ENCODE data around the gene NPC1.
"Not testable (repeated sequence)": the region's sequence is repeated elsewhere in the genome, so short reads cannot be mapped to it uniquely, and the experiment has no call there.

NPC1 gene

DNA sequence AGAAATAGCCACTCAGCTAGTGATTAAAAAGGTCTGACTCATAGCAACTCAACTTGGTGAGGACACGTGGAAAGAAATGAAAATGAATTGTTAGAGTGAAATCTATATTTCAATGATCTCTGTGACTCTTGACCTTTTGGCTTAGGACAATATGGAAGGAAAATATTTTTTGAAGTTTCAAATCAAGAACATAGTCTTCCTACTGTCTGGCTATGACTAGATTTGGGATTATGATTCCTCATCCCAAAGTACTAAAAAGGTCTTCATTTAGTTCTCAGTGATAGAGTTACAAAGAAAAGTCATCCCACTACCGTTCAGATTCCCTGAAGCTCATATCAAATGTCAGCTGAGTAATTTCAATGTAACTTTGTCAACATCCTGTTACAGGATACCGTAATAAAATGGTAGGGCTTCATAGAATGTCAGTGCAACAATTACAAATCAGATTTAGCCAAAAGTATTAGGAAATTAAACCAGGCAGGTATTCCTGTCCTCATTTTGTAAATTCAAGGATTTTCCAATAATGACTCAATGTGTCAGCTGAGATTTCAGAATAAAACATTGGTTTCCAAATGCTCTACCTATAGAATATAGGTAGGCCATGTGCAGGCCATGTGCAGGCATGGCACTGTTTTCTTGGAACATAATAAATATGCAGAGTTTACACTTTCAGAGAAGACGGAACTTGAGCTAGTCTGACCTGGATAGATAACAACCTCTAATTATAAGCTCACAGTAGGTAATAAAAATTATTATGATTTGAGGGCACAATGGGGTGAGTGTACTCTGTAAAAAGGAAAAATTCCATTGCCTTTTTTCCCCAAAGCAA lies 40.4 kb upstream of the NPC1 start:
- Histone ChIP-seq H3K36me3 (ENCODE audit: control insufficient read depth, insufficient read depth, low read length) (no peaks in the 10 kb centered on the region), H3K4me3 (ENCODE audit: low read depth, low read length) (no peak overlapping the region), H3K9me3 (ENCODE audit: control insufficient read depth, insufficient read depth, low read length) (no peaks in the 10 kb centered on the region), H3K9ac (ENCODE audit: low read depth, low read length) (no peak overlapping the region), H3K27me3 (ENCODE audit: control insufficient read depth, insufficient read depth, low read length) (peaks cover 5% of the 10 kb centered on the region), H3K27ac (ENCODE audit: low read depth, low read length) (no peak overlapping the region), H3K4me1 (ENCODE audit: control insufficient read depth, insufficient read depth, low read length) (no peaks in the 10 kb centered on the region)

DNA sequence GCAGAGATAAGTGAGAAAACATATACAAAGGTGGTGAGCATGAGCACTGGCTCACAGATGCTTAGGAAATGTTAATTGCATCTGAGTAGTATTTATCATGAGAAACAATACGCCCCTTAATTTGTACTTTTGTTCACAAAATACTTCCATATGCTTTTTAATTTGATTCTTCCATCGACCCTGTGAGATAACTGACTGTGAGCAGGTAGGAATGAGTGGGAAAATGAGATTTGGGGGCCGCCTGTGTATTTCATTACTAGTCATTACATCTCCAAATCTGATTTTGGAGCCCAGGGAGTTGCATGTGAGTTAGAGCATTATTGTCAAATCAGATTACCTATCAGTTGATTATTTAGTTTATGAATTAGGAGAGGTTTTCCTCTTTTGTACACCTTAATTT lies 36.7 kb upstream of the NPC1 start:
- Histone ChIP-seq H3K9me3 (ENCODE audit: control insufficient read depth, insufficient read depth, low read length) (no peaks in the 10 kb centered on the region), H3K9ac (ENCODE audit: low read depth, low read length) (no peak overlapping the region), H3K36me3 (ENCODE audit: control insufficient read depth, insufficient read depth, low read length) (no peaks in the 10 kb centered on the region), H3K4me3 (ENCODE audit: low read depth, low read length) (no peak overlapping the region), H3K4me1 (ENCODE audit: control insufficient read depth, insufficient read depth, low read length) (peaks cover 3% of the 10 kb centered on the region; the same call in 1 of the 2 replicates), H3K27ac (ENCODE audit: low read depth, low read length) (no peak overlapping the region), H3K27me3 (ENCODE audit: control insufficient read depth, insufficient read depth, low read length) (peaks cover 33% of the 10 kb centered on the region)

DNA sequence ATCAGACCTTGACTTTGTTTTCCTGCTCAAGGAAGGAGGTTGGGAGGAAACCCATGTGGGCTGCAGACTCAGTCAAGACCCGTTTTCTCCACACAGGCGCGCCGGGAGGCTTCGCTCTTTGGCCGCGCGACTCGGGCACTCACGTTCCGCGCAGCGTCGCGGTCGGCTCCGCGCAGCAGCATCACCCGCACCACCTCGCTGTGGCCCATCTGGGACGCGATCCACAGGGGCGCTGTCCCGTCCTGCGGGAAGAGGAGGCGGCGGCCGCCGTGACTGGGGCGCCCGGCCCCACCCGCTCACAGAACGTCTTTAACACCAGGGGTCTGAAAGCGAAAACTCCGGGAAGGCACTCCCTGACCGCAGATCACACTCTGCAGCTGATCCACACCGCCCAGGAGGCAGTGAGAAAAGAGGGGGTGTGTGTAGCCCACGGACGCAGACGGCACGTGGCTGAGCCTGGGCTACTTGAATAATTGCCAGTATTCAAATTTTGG lies 33.1 kb upstream of the NPC1 start:
- peaks cover 11% of the 10 kb centered on the region for H3K4me1 ChIP-seq (ENCODE audit: control insufficient read depth, insufficient read depth, low read length)
- peak overlapping the region; percentile 57 for H3K9ac ChIP-seq (ENCODE audit: low read depth, low read length)
- H3K27me3 ChIP-seq (ENCODE audit: control insufficient read depth, insufficient read depth, low read length): peaks cover 33% of the 10 kb centered on the region
- no peaks in the 10 kb centered on the region for H3K36me3 ChIP-seq (ENCODE audit: control insufficient read depth, insufficient read depth, low read length)
- peak overlapping the region; percentile 70 for H3K4me3 ChIP-seq (ENCODE audit: low read depth, low read length)
- no peaks in the 10 kb centered on the region for H3K9me3 ChIP-seq (ENCODE audit: control insufficient read depth, insufficient read depth, low read length)
- H3K27ac ChIP-seq (ENCODE audit: low read depth, low read length): peak overlapping the region; percentile 73

DNA sequence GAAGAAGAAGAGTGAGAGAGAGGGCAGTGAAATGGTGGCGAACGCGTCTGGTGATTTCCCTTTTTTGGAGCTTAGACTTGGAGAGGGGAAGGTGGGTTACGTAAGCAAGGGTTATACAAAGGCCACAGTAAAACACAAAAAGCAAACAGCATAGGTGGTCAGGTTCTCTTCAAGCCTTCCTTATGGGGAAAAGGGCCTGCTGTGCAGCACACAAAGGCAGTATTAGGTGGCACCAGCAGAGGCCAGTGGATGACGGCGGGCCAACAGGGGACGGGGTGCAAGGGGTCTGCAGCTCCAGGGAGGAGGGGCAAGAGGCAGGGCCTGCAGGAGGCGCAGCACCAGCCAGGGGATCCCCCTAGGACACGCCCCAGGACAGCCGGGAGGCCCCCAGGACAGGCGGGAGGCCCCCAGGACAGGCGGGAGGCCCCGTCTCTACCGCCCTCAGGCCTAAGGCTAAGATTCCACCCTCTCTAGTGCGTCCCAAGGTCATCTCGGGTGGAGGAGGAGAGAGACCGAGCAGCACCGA lies 32.6 kb upstream of the NPC1 start:
- Histone ChIP-seq H3K9ac (ENCODE audit: low read depth, low read length) (peak overlapping the region; percentile 57), H3K4me1 (ENCODE audit: control insufficient read depth, insufficient read depth, low read length) (peaks cover 11% of the 10 kb centered on the region), H3K27me3 (ENCODE audit: control insufficient read depth, insufficient read depth, low read length) (peaks cover 33% of the 10 kb centered on the region), H3K4me3 (ENCODE audit: low read depth, low read length) (peak overlapping the region; percentile 70), H3K27ac (ENCODE audit: low read depth, low read length) (peak overlapping the region; percentile 73), H3K36me3 (ENCODE audit: control insufficient read depth, insufficient read depth, low read length) (no peaks in the 10 kb centered on the region), H3K9me3 (ENCODE audit: control insufficient read depth, insufficient read depth, low read length) (no peaks in the 10 kb centered on the region)

DNA sequence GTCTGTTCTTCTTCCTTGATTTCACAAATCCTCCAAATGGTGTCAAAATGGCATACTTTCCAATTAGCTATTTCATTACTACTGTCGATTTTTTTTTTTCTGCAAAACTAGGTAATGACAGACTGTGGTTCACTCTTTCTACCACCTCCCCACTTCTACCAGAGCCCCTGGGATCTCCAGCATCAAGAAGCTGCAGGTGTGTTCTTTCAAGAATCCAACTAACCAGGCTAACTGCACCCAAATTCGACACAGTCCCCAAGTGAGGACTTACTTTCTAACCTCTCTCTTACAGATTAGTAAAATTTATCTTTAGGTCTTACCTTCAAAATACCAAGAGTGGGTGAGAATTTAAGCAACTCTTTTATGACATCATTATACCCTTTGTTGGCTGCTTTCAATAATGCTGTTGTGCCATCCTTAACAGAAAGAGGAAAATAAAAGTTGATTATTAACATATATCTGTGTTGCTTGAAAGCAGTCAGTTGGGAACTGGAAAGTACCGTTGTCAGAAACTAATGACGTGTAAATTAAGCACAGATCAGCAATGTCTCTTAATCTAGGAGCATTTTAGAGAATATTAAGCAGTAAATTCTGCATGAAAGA lies 31.2 kb upstream of the NPC1 start:
- Histone ChIP-seq H3K36me3 (ENCODE audit: control insufficient read depth, insufficient read depth, low read length) (no peaks in the 10 kb centered on the region), H3K9me3 (ENCODE audit: control insufficient read depth, insufficient read depth, low read length) (no peaks in the 10 kb centered on the region), H3K27ac (ENCODE audit: low read depth, low read length) (no peak overlapping the region), H3K27me3 (ENCODE audit: control insufficient read depth, insufficient read depth, low read length) (peaks cover 33% of the 10 kb centered on the region), H3K4me3 (ENCODE audit: low read depth, low read length) (no peak overlapping the region), H3K4me1 (ENCODE audit: control insufficient read depth, insufficient read depth, low read length) (peaks cover 11% of the 10 kb centered on the region), H3K9ac (ENCODE audit: low read depth, low read length) (no peak overlapping the region)

DNA sequence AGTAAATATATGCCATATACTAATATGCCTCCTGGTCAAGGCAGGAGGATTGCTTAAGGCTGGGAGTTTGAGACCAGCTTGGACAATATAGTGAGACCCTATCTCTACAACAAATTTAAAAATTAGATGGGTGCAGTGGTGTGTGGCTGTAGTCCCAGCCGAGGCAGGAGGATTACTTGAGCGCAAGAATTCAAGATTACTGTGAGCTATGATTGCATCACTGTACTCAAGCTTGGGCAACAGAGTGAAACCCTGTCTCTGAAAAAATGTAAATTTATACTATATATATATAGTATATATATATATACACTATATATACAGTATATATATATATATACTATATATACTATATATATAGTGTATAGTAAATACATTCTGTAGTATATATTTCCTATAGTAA lies 30.0 kb upstream of the NPC1 start:
- no peak overlapping the region for H3K27ac ChIP-seq (ENCODE audit: low read depth, low read length)
- H3K9me3 ChIP-seq (ENCODE audit: control insufficient read depth, insufficient read depth, low read length): no peaks in the 10 kb centered on the region
- peaks cover 11% of the 10 kb centered on the region for H3K4me1 ChIP-seq (ENCODE audit: control insufficient read depth, insufficient read depth, low read length)
- no peak overlapping the region for H3K9ac ChIP-seq (ENCODE audit: low read depth, low read length)
- H3K27me3 ChIP-seq (ENCODE audit: control insufficient read depth, insufficient read depth, low read length): peaks cover 24% of the 10 kb centered on the region
- H3K36me3 ChIP-seq (ENCODE audit: control insufficient read depth, insufficient read depth, low read length): no peaks in the 10 kb centered on the region
- H3K4me3 ChIP-seq (ENCODE audit: low read depth, low read length): no peak overlapping the region

DNA sequence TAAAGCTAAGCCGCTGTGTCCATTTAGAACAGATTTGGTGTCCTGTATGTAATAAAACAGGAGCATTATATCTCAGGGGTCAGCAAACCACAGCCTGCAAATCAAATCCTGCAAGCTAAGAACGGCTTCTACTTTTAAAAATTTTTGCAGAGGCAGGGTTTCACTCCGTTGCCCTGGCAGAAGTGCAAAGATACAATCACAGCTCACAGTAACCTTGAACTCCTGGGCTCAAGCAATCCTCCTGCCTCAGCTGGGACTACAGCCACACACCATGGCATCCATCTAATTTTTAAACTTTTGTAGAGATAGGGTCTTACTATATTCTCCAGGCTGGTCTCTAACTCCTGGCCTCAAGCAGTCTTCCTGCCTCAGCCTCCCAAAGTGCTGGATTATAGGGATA lies 28.6 kb upstream of the NPC1 start:
- no peak overlapping the region for H3K9ac ChIP-seq (ENCODE audit: low read depth, low read length)
- H3K4me1 ChIP-seq (ENCODE audit: control insufficient read depth, insufficient read depth, low read length): peaks cover 11% of the 10 kb centered on the region
- no peak overlapping the region for H3K27ac ChIP-seq (ENCODE audit: low read depth, low read length)
- H3K4me3 ChIP-seq (ENCODE audit: low read depth, low read length): no peak overlapping the region
- peaks cover 10% of the 10 kb centered on the region for H3K27me3 ChIP-seq (ENCODE audit: control insufficient read depth, insufficient read depth, low read length)
- no peaks in the 10 kb centered on the region for H3K9me3 ChIP-seq (ENCODE audit: control insufficient read depth, insufficient read depth, low read length)
- no peaks in the 10 kb centered on the region for H3K36me3 ChIP-seq (ENCODE audit: control insufficient read depth, insufficient read depth, low read length)

DNA sequence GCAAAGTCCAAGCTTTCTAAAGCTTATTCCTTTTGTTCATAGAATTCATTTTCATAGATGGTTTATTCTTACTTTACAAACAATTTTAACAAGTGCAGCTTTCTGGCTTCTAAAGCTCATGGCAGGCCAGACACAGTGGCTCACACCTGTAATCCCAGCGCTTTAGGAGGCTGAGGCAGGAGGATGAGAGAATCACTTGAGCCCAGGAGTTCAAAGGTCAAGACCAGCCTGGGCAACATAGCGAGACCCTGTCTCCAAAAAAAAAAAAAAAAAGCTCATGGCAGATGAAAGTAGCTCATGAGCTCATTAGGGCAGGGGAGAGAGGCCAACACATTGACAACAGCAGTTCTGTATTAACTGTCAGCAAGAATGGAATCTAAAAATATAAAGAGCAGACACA lies 28.1 kb upstream of the NPC1 start:
- Histone ChIP-seq H3K36me3 (ENCODE audit: control insufficient read depth, insufficient read depth, low read length) (no peaks in the 10 kb centered on the region), H3K9ac (ENCODE audit: low read depth, low read length) (no peak overlapping the region), H3K9me3 (ENCODE audit: control insufficient read depth, insufficient read depth, low read length) (no peaks in the 10 kb centered on the region), H3K27ac (ENCODE audit: low read depth, low read length) (no peak overlapping the region), H3K4me1 (ENCODE audit: control insufficient read depth, insufficient read depth, low read length) (peaks cover 11% of the 10 kb centered on the region), H3K27me3 (ENCODE audit: control insufficient read depth, insufficient read depth, low read length) (peaks cover 5% of the 10 kb centered on the region), H3K4me3 (ENCODE audit: low read depth, low read length) (no peak overlapping the region)

DNA sequence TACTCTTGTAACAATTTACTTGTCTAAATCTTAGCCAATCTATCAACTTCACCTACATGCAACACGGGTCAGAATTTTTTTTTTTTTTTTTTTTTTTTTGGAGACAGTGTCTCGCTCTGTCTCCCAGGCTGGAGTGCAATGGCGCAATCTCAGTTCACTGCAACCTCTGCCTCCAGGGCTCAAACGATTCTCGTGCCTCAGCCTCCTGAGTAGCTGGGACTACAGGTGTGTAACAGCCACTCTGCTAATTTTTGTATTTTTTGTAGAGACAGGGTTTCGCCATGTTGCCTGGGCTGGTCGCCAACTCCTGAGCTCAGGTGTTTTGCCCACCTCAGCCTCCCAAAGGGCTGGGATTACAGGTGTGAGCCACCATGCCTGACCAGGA lies 26.8 kb upstream of the NPC1 start:
- H3K36me3 ChIP-seq (ENCODE audit: control insufficient read depth, insufficient read depth, low read length); H3K27me3 ChIP-seq (ENCODE audit: control insufficient read depth, insufficient read depth, low read length); H3K9me3 ChIP-seq (ENCODE audit: control insufficient read depth, insufficient read depth, low read length); H3K4me1 ChIP-seq (ENCODE audit: control insufficient read depth, insufficient read depth, low read length); H3K27ac ChIP-seq (ENCODE audit: low read depth, low read length); H3K9ac ChIP-seq (ENCODE audit: low read depth, low read length); H3K4me3 ChIP-seq (ENCODE audit: low read depth, low read length): not testable (repeated sequence)

DNA sequence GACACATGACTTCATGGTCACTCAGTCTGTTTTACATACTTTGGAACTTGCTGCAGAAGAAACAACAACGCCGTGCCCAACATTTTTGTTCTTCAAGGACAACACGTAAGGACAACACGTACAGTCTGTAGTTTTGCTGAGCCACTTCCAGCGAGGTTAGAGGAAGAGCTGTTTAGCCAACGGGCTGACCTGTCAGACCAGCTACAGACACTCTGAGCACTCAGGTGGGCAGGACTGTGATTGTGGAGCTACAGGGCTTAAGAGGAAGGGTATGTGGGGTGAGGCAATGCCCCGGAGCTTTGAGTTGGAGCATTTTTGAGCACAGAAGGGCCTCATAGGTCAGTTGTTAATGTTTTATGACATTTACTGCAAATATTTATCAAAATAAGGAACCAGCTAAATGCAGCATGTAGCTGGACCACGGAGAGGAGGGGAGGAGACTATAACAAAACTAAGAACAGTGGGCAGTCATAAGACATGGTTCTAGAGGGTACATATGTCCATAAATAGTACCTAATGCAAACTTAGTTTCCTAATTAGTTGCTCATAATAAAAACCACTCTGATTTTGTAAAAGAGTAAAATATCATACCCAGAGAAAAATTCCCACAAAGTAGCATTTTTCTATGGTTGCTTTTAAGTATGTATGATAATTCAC lies 26.3 kb upstream of the NPC1 start:
- H3K4me3 ChIP-seq (ENCODE audit: low read depth, low read length): no peak overlapping the region
- H3K4me1 ChIP-seq (ENCODE audit: control insufficient read depth, insufficient read depth, low read length): peaks cover 3% of the 10 kb centered on the region; the same call in 1 of the 2 replicates
- no peaks in the 10 kb centered on the region for H3K36me3 ChIP-seq (ENCODE audit: control insufficient read depth, insufficient read depth, low read length)
- no peaks in the 10 kb centered on the region for H3K9me3 ChIP-seq (ENCODE audit: control insufficient read depth, insufficient read depth, low read length)
- no peak overlapping the region for H3K27ac ChIP-seq (ENCODE audit: low read depth, low read length)
- H3K9ac ChIP-seq (ENCODE audit: low read depth, low read length): no peak overlapping the region
- no peaks in the 10 kb centered on the region for H3K27me3 ChIP-seq (ENCODE audit: control insufficient read depth, insufficient read depth, low read length)

Data from HUES48 (cell line).